IMR-90 (cell line): Measurements from ENCODE around the gene FRAS1. TPM values are rescaled to one million over a fixed set of nuclear protein-coding genes. Genes with fewer than 3 reads are reported as not detected.

Experiments
- ATAC-seq: fragments of 200-7000 bp; cut with Tn5 transposase; 2 replicates; pipeline ENCODE4 v1.9.1; 2020; ENCODE audit warnings: low read depth, mild to moderate bottlenecking, moderate library complexity
- BruUV-seq: library from RNA; stranded (reverse); fragments of 400-500 nt; replicated peaks from 2 replicates; lab custom pipeline; 2021; lab: Mats Ljungman, UMichigan
- CTCF ChIA-PET: fragments of 300-600 bp; formaldehyde crosslinking; extraction: SDS; loops from one replicate; lab custom pipeline; 2021; ENCODE audit warnings: antibody characterized with exemption; lab: Yijun Ruan, JAX
- POLR2A ChIA-PET: fragments of 300-600 bp; sonication (Branson Sonifier 250); formaldehyde crosslinking; loops from one replicate; lab custom pipeline; 2022; ENCODE audit warnings: antibody characterized with exemption; ENCODE audit not compliant: unreplicated experiment; lab: Charles Lee
- DNase-seq: peaks from one replicate; pipeline ENCODE4 v3.0.0; 2013
- H2AFZ ChIP-seq: replicated peaks from 2 replicates; pipeline ENCODE3; 2013; ENCODE audit warnings: low read length, mild to moderate bottlenecking; ENCODE audit not compliant: poor library complexity
- H2AK5ac ChIP-seq: 2 replicates; pipeline ENCODE4 v1.6.1; 2013; ENCODE audit warnings: low read depth, low read length, inconsistent platforms
- H2AK9ac ChIP-seq: replicated peaks from 2 replicates; pipeline ENCODE3; 2013; ENCODE audit warnings: mild to moderate bottlenecking, low read depth, low read length, moderate library complexity; ENCODE audit not compliant: poor library complexity
- H2BK120ac ChIP-seq: 2 replicates; pipeline ENCODE4 v1.6.1; 2013; ENCODE audit warnings: low read depth, low read length, inconsistent platforms
- H2BK15ac ChIP-seq: 3 replicates; pipeline ENCODE4 v1.6.1; 2013; ENCODE audit warnings: low read depth, low read length, inconsistent platforms
- H2BK20ac ChIP-seq: 2 replicates; pipeline ENCODE4 v1.6.1; 2013; ENCODE audit warnings: low read depth, mild to moderate bottlenecking, inconsistent platforms, low read length, moderate library complexity
- H2BK5ac ChIP-seq: 2 replicates; pipeline ENCODE4 v1.6.1; 2013; ENCODE audit warnings: mild to moderate bottlenecking, low read depth, low read length, inconsistent platforms; ENCODE audit not compliant: poor library complexity, severe bottlenecking
- H3K14ac ChIP-seq: replicated peaks from 2 replicates; pipeline ENCODE4 v1.6.1; 2013; ENCODE audit warnings: low read depth, low read length, inconsistent platforms
- H3K18ac ChIP-seq: 2 replicates; pipeline ENCODE4 v1.6.1; 2013; ENCODE audit warnings: low read depth, low read length, control low read depth
- H3K23ac ChIP-seq: 2 replicates; pipeline ENCODE4 v1.6.1; 2013; ENCODE audit warnings: low read depth, low read length, inconsistent platforms
- H3K27ac ChIP-seq: 2 replicates; pipeline ENCODE4 v1.5.1; 2013; ENCODE audit warnings: mild to moderate bottlenecking, control low read depth, low read length; ENCODE audit not compliant: insufficient read depth
- H3K27me3 ChIP-seq: 2 replicates; pipeline ENCODE4 v1.6.1; 2013; ENCODE audit warnings: low read length; ENCODE audit not compliant: control insufficient read depth, insufficient read depth
- H3K36me3 ChIP-seq: 2 replicates; pipeline ENCODE4 v1.6.1; 2013; ENCODE audit warnings: low read length, mixed read lengths; ENCODE audit not compliant: control insufficient read depth, insufficient read depth
- H3K4ac ChIP-seq: 2 replicates; pipeline ENCODE4 v1.6.1; 2013; ENCODE audit warnings: low read depth, low read length, inconsistent platforms
- H3K4me1 ChIP-seq: 2 replicates; pipeline ENCODE4 v1.6.1; 2013; ENCODE audit warnings: low read length, mixed read lengths; ENCODE audit not compliant: control insufficient read depth, insufficient read depth
- H3K4me2 ChIP-seq: 2 replicates; pipeline ENCODE4 v1.6.1; 2013; ENCODE audit warnings: low read depth, mild to moderate bottlenecking, control low read depth, low read length, moderate library complexity
- H3K4me3 ChIP-seq: 2 replicates; pipeline ENCODE4 v1.5.1; 2013; ENCODE audit warnings: low read depth, mild to moderate bottlenecking, control low read depth, low read length, moderate library complexity; ENCODE audit not compliant: insufficient read depth
- H3K56ac ChIP-seq: 2 replicates; pipeline ENCODE4 v1.6.1; 2013; ENCODE audit warnings: low read length, inconsistent platforms; ENCODE audit not compliant: insufficient read depth; ENCODE audit errors: extremely low read depth
- H3K79me1 ChIP-seq, 2 experiments: 2 replicates each; pipeline ENCODE4 v1.6.1; 2013; ENCODE audit warnings: low read length in 2 of 2, inconsistent platforms in 1 of 2, low read depth in 1 of 2
- H3K9ac ChIP-seq: 2 replicates; pipeline ENCODE4 v1.6.1; 2013; ENCODE audit warnings: low read depth, low read length, control low read depth
- H3K9me1 ChIP-seq: 2 replicates; pipeline ENCODE4 v1.6.1; 2013; ENCODE audit warnings: low read length, inconsistent platforms; ENCODE audit not compliant: insufficient read depth
- H3K9me3 ChIP-seq: 2 replicates; pipeline ENCODE4 v1.6.1; 2013; ENCODE audit warnings: low read length; ENCODE audit not compliant: control insufficient read depth, insufficient read depth
- H4K20me1 ChIP-seq: 2 replicates; pipeline ENCODE4 v1.6.1; 2013; ENCODE audit warnings: low read length, inconsistent platforms; ENCODE audit not compliant: insufficient read depth
- H4K5ac ChIP-seq: 2 replicates; pipeline ENCODE4 v1.6.1; 2013; ENCODE audit warnings: mild to moderate bottlenecking, low read depth, low read length, control low read depth
- H4K8ac ChIP-seq, 2 experiments: 2 replicates each; pipeline ENCODE4 v1.6.1; 2013; ENCODE audit warnings: low read depth in 2 of 2, low read length in 2 of 2, control low read depth in 1 of 2, inconsistent platforms in 1 of 2
- H4K91ac ChIP-seq: 2 replicates; pipeline ENCODE4 v1.6.1; 2013; ENCODE audit warnings: low read depth, low read length, inconsistent platforms; ENCODE audit not compliant: insufficient read depth
- BHLHE40 ChIP-seq: fragments of 150-350 bp; IDR thresholded peaks from 2 replicates; pipeline ENCODE4 v1.6.1; 2016; ENCODE audit warnings: mild to moderate bottlenecking, low read depth, low read length
- CEBPB ChIP-seq: IDR thresholded peaks from 2 replicates; pipeline ENCODE4 v1.6.1; 2012; ENCODE audit warnings: low read depth, low read length, improper control_type of control experiment
- FOS ChIP-seq: fragments of 150-350 bp; IDR thresholded peaks from 2 replicates; pipeline ENCODE4 v1.6.1; 2016; ENCODE audit warnings: low read depth, low read length
- MAZ ChIP-seq: IDR thresholded peaks from 2 replicates; pipeline ENCODE4 v1.6.1; 2012; ENCODE audit warnings: low read depth, mild to moderate bottlenecking, low read length, improper control_type of control experiment, moderate library complexity, borderline replicate concordance
- MXI1 ChIP-seq: IDR thresholded peaks from 2 replicates; pipeline ENCODE4 v1.6.1; 2012; ENCODE audit warnings: low read depth, mild to moderate bottlenecking, low read length, moderate library complexity, borderline replicate concordance
- NFE2L2 ChIP-seq: fragments of 150-350 bp; IDR thresholded peaks from 2 replicates; pipeline ENCODE4 v1.6.1; 2016; ENCODE audit warnings: low read depth, mild to moderate bottlenecking, low read length
- POLR2A ChIP-seq: IDR thresholded peaks from 2 replicates; pipeline ENCODE4 v1.6.1; 2012; ENCODE audit warnings: mild to moderate bottlenecking, low read depth, low read length
- RAD21 ChIP-seq: IDR thresholded peaks from 2 replicates; pipeline ENCODE4 v1.6.1; 2012; ENCODE audit warnings: low read length, improper control_type of control experiment
- RFX5 ChIP-seq: IDR thresholded peaks from 2 replicates; pipeline ENCODE4 v1.8.0; 2012; ENCODE audit warnings: low read depth, mild to moderate bottlenecking, low read length, moderate library complexity
- WGBS, 2 experiments: methylation state at CpG; one replicate each; pipeline versions ENCODE4 v1.1.5 to v1.1.7; 2013; ENCODE audit warnings: missing lambda C conversion rate in 2 of 2; ENCODE audit not compliant: insufficient read length in 1 of 2; ENCODE audit errors: extremely low coverage in 2 of 2; 5-methylcytosine and 5-hydroxymethylcytosine counted together
- dilution Hi-C: fragments of 300-500 bp; cut with HindIII; formaldehyde crosslinking; loops from one replicate; pipeline ENCODE4 v1.14.3; 2018; ENCODE audit warnings: low sequenced_read_pairs; ENCODE audit not compliant: unreplicated experiment
- in situ Hi-C: fragments of 300-500 bp; cut with MboI; formaldehyde crosslinking; loops from 3 replicates; pipeline ENCODE4 v1.14.3; 2019; ENCODE audit warnings: low sequenced_read_pairs, inconsistent platforms, mixed read lengths
- intact Hi-C: fragments of 100-400 bp; cut with micrococcal nuclease; formaldehyde crosslinking; loops from 2 replicates; pipeline ENCODE4 v1.10.0; 2022
- polyA plus RNA-seq, 3 experiments: library from polyadenylated mRNA; depleted of rRNA; stranded (reverse); fragments of >200 nt; gene quantifications; 2 replicates each; pipeline ENCODE4 v1.2.3, GENCODE V29; 2012; ENCODE audit warnings: low replicate concordance in 1 of 3
- total RNA-seq: library from RNA; depleted of rRNA; stranded (reverse); fragments of >200 nt; gene quantifications from 2 replicates; pipeline ENCODE4 v1.2.3, GENCODE V29; 2012
- TF ChIP-seq, protein P1 (sequence below): fragments of 150-350 bp; IDR thresholded peaks from 2 replicates; pipeline ENCODE4 v1.6.1; 2016; ENCODE audit warnings: low read depth, mild to moderate bottlenecking, low read length, moderate library complexity, borderline replicate concordance

The FRAS1 gene
- total and polyA plus RNA-seq, 2 of the 4 experiments (the other 2 are of a cell fraction): under 0.01 to 0.03 TPM

DNA sequence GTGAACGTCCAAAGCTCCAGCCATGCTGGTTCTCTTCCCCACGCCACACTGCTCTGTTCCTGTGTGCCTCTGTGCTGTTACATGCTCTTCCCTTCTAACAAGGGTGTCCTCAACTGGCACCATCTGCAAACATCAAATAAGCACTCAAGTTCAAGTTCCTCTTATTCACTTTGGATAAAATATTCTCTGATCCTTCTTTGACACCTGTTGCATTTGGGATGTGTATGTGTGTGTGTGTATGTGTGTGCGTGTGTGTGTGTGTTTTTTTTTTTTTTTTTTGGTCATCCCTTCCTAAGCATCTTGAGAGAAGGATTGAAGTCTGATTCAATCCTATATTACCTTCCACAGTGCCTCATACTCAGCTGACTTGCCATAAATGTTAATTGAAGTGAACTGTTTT is 290.4 kb downstream of the FRAS1 start:
- ATAC-seq: no peak
- Histone ChIP-seq H3K9me1 (no peaks in the 10 kb centered on the region), H4K91ac (no peak overlapping the region), H4K20me1 (no peaks in the 10 kb centered on the region), H2AK9ac (no peak overlapping the region), H3K27ac (no peak overlapping the region), H2BK20ac (no peak overlapping the region), H3K4ac (no peak overlapping the region), H4K5ac (no peak overlapping the region), H3K18ac (no peak overlapping the region), H3K36me3 (no peaks in the 10 kb centered on the region), H2AFZ (no peak overlapping the region), H3K4me3 (no peak overlapping the region), H3K56ac (no peak overlapping the region), H3K9ac (no peak overlapping the region), H3K4me1 (no peaks in the 10 kb centered on the region), H3K4me2 (no peak overlapping the region), H3K9me3 (no peaks in the 10 kb centered on the region), H2BK5ac (no peak overlapping the region), H3K27me3 (peaks cover 4% of the 10 kb centered on the region), H2BK120ac (no peak overlapping the region), H2BK15ac (no peak overlapping the region), H3K23ac (no peak overlapping the region), H4K8ac (no peak overlapping the region), H2AK5ac (no peak overlapping the region), H3K14ac (no peak overlapping the region), H3K79me1 (no peaks in the 10 kb centered on the region)
- no peak for DNase-seq
- WGBS, 2 experiments: 37% methylated on average over 2 of the region's 3 CpGs; no CpG with 5 or more reads in 1 of the 2 experiments
- in situ Hi-C loops: no loop called here
- dilution Hi-C loops: no loop called here
- no TSS peak for BruUV-seq
- no peak for TF ChIP-seq FOS
- TF ChIP-seq BHLHE40: no peak
- no peak for TF ChIP-seq POLR2A
- no peak for TF ChIP-seq CEBPB
- TF ChIP-seq MAZ: no peak
- TF ChIP-seq, protein P1, sequence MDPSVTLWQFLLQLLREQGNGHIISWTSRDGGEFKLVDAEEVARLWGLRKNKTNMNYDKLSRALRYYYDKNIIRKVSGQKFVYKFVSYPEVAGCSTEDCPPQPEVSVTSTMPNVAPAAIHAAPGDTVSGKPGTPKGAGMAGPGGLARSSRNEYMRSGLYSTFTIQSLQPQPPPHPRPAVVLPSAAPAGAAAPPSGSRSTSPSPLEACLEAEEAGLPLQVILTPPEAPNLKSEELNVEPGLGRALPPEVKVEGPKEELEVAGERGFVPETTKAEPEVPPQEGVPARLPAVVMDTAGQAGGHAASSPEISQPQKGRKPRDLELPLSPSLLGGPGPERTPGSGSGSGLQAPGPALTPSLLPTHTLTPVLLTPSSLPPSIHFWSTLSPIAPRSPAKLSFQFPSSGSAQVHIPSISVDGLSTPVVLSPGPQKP: no peak
- no peak for TF ChIP-seq RAD21
- no peak for TF ChIP-seq NFE2L2
- no peak for TF ChIP-seq MXI1
- no peak for TF ChIP-seq RFX5
- ChIA-PET POLR2A (no interaction called here), CTCF (no interaction called here)
- intact Hi-C loops: no loop called here
